AG08395 (cell line): ENCODE results near the gene NPFFR2.
"Not testable (repeated sequence)": the region's sequence is repeated elsewhere in the genome, so short reads cannot be mapped to it uniquely, and the experiment has no call there.

Experiments used
- DNase-seq: peaks from one replicate; pipeline ENCODE4 v3.0.0; 2012; ENCODE audit warnings: mixed read lengths, low spot score

Gene NPFFR2

DNA sequence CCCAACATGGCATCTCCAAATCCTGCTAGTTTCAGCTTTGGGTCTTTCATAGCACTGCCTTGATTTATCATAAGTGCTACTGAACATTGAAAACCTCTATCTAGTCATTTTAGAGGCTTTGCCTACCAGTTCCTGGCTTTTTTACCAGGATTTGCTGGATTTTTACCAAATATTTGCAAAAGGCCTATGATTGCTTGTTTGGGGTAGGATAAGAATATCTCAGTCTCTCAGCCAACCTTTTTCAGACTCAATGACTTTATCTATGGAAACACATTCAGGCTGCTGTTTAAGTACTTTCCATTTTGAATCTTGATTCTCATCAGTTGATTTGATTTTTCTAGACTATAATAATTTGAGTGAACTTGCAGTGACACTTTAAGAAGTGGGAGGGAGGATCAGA is 80.1 kb downstream of the NPFFR2 start:
- no peak for DNase-seq

DNA sequence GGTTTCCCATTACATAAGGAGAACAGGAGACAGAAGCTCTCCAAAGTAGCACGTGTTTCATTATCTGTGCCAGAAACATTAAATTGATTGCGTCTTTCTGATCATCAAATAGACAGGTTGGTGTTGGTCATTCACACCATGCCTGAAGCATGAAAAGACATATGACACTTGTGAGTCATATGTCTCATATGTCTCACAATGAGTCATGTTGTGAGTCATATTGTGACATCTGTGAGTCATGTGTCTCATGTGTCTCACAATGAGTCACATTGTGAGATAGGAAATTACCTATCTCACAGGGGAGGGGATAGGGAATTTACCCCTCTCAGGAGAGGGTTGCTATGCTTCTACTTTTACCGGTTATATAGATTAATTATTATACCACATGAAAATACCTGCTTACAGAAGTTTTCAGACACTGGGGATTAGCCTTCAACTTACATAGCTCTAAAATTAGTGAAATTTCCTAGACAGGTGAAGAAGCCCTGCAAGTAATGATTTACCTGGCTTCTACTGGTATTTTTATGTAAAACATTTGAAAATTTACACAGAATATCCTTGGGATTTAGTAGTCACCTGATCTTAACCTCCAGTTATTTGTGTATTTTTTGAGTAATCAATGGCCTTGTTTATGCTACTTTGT is 80.8 kb downstream of the NPFFR2 start:
- no peak for DNase-seq

GRCh38 chr4:72118017-72118416 is 86.2 kb downstream of the NPFFR2 start:
- DNase-seq = no peak

DNA sequence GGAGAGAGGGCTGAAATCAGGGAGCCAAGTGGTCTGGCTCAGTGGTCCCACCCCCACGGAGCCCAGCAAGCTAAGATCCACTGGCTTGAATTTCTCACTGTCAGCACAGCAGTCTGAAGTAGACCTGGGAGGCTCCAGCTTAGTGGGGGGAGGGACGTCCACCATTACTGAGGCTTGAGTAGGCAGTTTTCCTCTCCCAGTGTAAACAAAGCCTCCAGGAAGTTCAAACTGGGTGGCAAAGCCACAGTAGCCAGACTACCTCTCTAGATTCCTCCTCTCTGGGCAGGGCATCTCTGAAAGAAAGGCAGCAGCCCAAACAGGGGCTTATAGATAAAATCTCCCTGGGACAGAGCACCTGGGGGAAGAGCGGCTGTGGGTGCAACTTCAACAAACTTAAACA is 88.1 kb downstream of the NPFFR2 start:
- DNase-seq = no peak

DNA sequence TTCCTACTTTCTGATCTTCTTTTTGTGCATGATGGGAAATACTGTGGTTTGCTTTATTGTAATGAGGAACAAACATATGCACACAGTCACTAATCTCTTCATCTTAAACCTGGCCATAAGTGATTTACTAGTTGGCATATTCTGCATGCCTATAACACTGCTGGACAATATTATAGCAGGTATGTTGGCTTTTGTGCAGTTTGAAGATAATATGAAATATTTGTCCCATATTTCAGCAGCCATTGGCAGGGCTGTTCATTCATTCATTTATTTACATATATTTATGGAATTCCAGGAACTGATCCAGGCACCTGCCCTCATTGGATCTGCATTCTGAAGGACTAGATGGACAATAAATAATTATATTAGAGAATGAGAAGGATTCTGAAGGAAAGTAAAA is 96.9 kb downstream of the NPFFR2 start:
- DNase-seq = no peak

GRCh38 chr4:72136429-72136828 is 104.6 kb downstream of the NPFFR2 start:
- no peak for DNase-seq

DNA sequence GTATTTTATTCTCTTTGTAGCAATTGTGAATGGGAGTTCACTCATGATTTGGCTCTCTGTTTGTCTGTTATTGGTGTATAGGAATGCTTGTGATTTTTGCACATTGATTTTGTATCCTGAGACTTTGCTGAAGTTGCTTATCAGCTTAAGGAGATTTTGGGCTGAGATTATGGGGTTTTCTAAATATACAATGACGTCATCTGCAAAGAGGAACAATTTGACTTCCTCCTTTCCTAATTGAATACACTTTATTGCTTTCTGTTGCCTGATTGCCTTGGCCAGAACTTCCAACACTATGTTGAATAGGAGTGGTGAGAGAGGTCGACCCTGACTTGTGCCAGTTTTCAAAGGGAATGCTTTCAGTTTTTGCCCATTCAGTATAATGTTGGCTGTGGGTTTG is 108.2 kb downstream of the NPFFR2 start:
- not testable (repeated sequence) for DNase-seq

- DNase-seq = no peak
Measured at GRCh38 chr4:72144241-72144640, 112.4 kb downstream of the NPFFR2 start.

DNA sequence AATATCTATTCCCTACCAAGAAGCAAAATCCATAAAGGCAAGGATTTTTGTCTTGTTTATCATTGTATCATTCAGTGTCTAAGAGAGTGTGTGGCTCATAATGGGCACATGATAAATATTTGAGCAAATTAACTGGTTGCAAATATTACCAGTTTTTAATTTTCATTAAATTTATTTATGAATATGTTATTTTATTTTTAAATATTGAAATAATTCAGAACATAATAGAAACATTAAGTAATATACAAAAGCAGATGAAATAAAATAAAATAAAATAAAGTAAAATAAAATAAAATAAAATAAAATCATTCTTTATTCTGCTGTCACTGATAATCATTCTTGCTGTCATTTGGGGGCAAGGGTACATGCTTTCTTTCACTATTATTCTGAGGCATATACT is 120.9 kb downstream of the NPFFR2 start:
- no peak for DNase-seq

DNA sequence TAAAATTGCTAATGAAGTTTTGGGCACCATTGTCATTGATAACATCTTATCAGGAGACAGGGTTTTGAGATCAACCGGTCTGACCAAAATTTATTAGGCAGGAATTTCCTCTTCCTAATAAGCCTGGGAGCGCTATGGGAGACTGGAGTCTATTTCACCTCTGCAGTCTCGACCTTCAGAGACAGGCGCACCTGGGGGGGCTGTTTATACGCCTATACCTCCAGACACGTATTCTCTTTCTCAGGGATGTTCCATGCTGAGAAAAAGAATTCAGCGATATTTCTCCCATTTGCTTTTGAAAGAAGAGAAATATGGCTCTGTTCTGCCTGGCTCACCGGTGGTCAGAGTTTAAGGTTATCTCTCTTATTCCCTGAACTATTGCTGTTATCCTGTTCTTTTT is 121.8 kb downstream of the NPFFR2 start:
- DNase-seq = not testable (repeated sequence)

DNA sequence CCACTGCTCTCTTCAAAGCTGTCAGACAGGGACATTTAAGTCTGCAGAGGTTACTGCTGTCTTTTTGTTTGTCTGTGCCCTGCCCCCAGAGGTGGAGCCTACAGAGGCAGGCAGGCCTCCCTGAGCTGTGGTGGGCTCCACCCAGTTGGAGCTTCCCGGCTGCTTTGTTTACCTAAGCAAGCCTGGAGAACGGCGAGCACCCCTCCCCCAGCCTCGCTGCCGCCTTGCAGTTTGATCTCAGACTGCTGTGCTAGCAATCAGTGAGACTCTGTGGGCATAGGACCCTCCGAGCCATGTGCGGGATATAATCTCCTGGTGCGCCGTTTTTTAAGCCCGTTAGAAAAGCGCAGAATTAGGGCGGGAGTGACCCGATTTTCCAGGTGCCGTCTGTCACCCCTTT is 137.5 kb downstream of the NPFFR2 start:
- DNase-seq = not testable (repeated sequence)

GRCh38 chr4:72169861-72170260 is 138.1 kb downstream of the NPFFR2 start:
- no peak for DNase-seq

- DNase-seq = no peak
Measured at GRCh38 chr4:72171761-72172160, 140.0 kb downstream of the NPFFR2 start.

GRCh38 chr4:72179342-72179741 is 147.5 kb downstream of the NPFFR2 start:
- no peak for DNase-seq

GRCh38 chr4:72186714-72187113 is 154.9 kb downstream of the NPFFR2 start:
- DNase-seq = no peak

DNA sequence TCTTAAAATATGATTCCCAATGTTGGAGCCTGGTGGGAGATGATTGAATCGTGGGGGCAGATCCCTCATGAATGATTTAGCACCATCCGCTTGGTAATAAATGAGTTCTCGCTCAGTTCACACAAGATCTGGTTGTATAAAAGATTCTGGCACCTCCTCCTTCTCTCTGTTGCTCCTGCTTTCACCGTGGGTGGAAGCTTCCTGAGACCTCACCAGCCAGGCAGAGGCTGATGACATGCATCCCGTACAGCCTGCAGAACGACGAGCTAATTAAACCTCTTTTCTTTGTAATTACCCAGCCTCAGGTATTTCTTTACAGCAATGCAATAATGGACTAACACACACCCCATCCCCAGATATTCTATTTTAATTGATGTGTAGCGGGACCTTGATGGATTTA is 162.2 kb downstream of the NPFFR2 start:
- DNase-seq = no peak

- no peak for DNase-seq
Measured at GRCh38 chr4:72194453-72194852, 162.7 kb downstream of the NPFFR2 start.
